Measurements from ENCODE around the gene NAT16.
"Not testable (repeated sequence)": the region's sequence is repeated elsewhere in the genome, so short reads cannot be mapped to it uniquely, and the experiment has no call there.

The NAT16 gene

DNA sequence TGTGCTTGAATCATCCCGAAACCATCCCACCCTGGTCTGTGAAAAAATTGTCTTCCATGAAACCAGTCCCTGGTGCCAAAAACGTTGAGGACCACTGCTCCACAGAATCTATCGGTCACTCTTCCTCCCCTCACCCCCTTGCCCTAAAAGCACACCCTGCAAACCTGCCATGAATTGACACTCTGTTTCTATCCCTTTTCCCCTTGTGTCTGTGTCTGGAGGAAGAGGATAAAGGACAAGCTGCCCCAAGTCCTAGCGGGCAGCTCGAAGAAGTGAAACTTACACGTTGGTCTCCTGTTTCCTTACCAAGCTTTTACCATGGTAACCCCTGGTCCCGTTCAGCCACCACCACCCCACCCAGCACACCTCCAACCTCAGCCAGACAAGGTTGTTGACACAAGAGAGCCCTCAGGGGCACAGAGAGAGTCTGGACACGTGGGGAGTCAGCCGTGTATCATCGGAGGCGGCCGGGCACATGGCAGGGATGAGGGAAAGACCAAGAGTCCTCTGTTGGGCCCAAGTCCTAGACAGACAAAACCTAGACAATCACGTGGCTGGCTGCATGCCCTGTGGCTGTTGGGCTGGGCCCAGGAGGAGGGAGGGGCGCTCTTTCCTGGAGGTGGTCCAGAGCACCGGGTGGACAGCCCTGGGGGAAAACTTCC, 54.0 kb downstream of the NAT16 start:
- DNase-seq (ENCODE audit: low spot score) = peak; percentile 54

DNA sequence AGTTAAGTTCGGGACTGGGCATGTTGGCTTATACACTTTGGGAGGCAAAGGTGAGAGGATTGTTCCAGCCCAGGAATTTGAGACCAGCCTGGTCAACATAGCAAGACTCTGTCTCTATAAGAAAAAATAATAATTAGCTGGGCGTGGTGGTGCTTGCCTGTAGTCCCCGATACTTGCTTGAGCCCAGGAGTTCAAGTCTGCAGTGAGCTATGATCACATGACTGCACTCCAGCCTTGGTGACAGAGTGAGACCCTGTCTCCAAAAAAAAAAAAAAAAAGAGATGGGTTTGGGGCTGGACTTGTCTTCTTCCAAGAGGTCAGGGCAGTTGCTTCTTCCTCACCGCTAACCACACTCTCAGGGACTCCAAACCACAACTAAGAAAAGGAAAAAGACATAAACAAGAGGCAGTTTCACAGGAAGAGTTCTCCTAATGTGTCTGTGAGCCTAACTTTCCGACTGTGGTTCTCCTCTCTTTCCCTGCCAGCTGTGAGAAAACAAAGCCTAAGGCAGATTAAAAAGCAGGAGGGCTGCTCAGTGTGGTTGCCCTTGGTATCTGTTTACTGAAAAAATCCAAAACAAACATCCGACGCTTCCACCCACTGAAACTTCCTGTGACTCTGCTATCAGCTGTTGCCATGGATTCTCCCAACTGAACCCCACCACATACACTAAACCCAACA, 55.6 kb downstream of the NAT16 start:
- peak; percentile 68 for DNase-seq (ENCODE audit: low spot score)

DNA sequence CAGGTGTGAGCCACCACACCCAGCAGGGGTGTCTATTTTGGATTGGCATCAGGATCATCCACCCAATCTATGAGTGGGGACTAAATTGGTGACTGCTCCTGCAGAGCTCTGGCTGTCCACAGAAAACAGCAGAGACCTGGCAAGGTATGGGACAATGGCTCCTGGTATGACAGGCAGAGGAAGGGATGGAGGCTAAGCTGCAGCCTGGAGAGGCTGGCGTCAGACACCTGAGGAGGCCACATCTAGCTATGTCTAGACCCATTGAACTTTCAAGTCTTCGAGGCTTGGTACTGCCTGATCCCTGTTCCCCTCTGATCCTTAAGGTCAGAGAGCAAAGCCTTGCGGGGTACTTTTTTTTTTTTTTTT, 56.4 kb downstream of the NAT16 start:
- no peak for DNase-seq (ENCODE audit: low spot score)

DNA sequence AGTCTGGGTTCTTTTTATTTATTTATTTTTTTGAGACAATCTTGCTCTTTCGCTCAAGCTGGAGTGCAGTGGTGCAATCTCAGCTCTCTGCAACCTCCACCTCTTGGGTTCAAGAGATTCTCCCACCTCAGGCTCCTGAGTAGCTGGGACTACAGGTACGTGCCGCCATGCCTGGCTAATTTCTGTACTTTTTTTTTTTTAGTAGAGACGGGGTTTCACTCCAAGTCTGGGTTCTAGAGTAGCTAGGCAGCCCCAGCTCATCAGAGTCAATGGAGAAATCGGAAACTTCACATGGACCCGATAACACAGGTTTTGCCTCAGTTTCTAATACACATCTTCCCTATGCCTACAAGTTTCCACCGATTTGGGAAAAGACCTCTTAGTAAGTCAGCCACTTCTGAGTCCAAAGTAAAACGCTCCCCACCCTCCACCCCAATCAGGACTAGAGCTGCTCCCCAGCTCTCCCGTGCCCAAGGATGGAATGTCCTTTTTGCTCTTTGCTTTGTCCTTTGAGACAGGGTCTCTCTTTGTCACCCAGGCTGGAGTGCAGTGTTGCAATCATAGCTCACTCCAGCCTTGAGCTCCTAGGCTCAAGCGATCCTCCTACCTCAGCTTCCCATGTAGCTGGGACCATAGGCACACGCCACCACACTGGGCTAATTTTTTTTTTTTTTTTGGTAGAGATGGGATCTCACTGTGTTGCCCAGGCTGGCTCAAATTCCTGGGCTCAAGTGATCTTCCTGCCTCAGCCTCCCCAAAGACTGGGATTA, 57.0 kb downstream of the NAT16 start:
- no peak for DNase-seq (ENCODE audit: low spot score)

DNA sequence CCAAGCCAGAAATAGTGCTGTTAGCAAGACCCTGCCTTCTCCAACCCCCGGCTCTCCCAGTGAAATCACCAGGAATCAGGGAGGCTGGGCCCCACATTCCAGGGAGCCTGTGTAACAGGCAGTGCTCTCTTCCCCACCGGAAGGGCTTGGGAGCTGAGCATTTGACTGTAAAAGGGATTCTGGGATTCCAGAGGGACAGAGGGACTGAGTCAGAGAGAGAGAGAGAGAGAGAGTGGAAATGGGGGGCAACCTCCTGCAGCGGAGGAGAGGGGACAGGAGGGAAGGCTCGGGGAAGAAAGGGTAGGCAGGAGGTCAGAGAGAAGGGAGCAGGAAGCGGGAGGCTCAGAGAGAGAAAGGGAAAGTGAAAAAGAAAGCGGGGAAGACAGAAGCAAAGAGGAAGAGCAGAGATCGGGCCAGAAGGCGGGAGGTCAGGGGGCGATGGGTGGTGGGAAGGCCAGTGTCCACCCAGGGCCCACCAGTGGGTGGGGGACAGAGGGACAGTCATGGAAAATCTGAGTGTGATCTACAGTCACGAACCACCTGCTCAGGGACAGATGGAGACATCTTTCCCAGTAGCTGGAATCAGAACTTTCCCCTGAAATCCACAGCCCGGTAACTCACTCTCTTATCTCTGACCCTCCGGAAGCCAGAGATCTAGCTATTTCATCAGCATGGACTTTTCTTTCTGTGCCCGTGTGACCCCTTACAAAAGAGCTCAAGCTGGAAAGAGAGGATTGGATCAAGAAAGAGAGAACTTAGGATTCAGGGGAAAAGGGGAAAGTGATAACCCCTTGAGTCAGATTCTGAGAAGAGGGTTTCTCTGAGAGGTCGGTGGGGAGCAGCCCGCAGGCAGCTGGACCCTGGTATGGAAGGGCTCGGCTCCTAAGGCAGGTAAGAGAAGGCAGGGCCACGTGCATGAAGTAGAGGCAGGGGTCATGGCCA, 57.8 kb downstream of the NAT16 start:
- peak; percentile 87 for DNase-seq (ENCODE audit: low spot score)

DNA sequence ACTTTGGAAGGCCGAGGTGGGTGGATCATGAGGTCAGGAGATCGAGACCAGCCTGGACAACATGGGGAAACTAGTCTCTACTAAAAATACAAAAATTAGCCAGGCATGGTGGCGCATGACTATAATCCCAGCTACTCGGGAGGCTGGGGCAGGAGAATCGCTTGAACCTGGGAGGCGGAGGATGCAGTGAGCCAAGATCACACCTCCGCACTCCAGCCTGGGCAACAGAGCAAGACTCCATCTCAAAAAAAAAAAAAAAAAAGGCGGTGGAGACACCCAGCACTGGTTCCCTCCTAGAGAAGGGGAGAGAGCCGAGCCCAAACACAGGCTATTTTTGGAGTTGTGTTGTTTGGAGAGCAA, 58.5 kb downstream of the NAT16 start:
- not testable (repeated sequence) for DNase-seq (ENCODE audit: low spot score)

All from AG20443 (cell line).